HUES64 (cell line): ENCODE data around the gene PI4K2A.
"Not testable (repeated sequence)": the region's sequence is repeated elsewhere in the genome, so short reads cannot be mapped to it uniquely, and the experiment has no call there.

Source experiments
- H3K27ac ChIP-seq: 2 replicates; pipeline ENCODE4 v1.7.0; 2013; ENCODE audit warnings: low read depth, low read length, inconsistent platforms
- H3K27me3 ChIP-seq: 2 replicates; pipeline ENCODE4 v1.6.1; 2013; ENCODE audit warnings: mild to moderate bottlenecking, low read length; ENCODE audit not compliant: insufficient read depth
- H3K36me3 ChIP-seq: 2 replicates; pipeline ENCODE4 v1.6.1; 2013; ENCODE audit warnings: mild to moderate bottlenecking, low read length; ENCODE audit not compliant: insufficient read depth
- H3K4me1 ChIP-seq: 2 replicates; pipeline ENCODE4 v1.6.1; 2013; ENCODE audit warnings: mild to moderate bottlenecking, low read length, moderate library complexity; ENCODE audit not compliant: insufficient read depth
- H3K4me3 ChIP-seq: 2 replicates; pipeline ENCODE4 v1.5.1; 2013; ENCODE audit warnings: mild to moderate bottlenecking, low read length, moderate library complexity
- H3K9ac ChIP-seq: 2 replicates; pipeline ENCODE4 v1.6.1; 2013; ENCODE audit warnings: mild to moderate bottlenecking, low read depth, low read length
- H3K9me3 ChIP-seq: 2 replicates; pipeline ENCODE4 v1.6.1; 2013; ENCODE audit warnings: low read depth, low read length; ENCODE audit not compliant: insufficient read depth
- WGBS: fragments of 150-250, 120-280 bp; methylation state at CpG from one replicate; pipeline ENCODE4 v1.1.7; 2013; ENCODE audit warnings: missing lambda C conversion rate; 5-methylcytosine and 5-hydroxymethylcytosine counted together

PI4K2A gene

GRCh38 chr10:97687785-97688781 is 47.6 kb downstream of the PI4K2A start:
- Histone ChIP-seq H3K27me3 (no peaks in the 10 kb centered on the region), H3K9me3 (no peaks in the 10 kb centered on the region), H3K4me1 (peaks cover 9% of the 10 kb centered on the region; the same call in 1 of the 2 replicates), H3K4me3 (peak overlapping the region; percentile 51), H3K27ac (peak overlapping the region; percentile 80), H3K36me3 (no peaks in the 10 kb centered on the region), H3K9ac (peak overlapping the region; percentile 74)
- WGBS: 84% methylated on average over 14 of the region's 14 CpGs

DNA sequence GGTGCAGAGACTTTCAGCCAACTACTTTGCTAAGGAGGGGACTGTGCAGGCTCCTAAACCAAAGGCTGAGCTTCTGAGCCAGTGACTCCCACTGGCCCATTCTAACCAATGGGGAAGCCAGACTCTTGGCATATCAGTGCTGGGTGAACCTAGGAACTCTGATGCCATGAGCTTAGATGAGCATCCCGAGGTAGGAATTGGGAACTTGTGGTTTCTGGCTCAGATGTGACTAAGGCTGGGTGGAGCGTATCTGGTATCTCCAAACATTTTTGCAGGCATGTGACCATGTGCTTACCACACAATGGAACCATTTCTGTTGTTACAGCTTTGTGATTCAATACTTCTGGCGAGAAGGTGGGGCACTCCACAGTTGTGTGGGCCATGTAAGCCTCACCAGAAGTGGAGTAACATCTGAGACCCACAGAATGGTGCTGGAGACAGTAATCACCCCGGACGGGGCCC is 49.1 kb downstream of the PI4K2A start:
- 90% methylated on average over 5 of the region's 5 CpGs for WGBS
- no peak overlapping the region for H3K9ac ChIP-seq
- H3K27ac ChIP-seq: no peak overlapping the region
- no peaks in the 10 kb centered on the region for H3K36me3 ChIP-seq
- H3K4me1 ChIP-seq: peaks cover 9% of the 10 kb centered on the region; the same call in 1 of the 2 replicates
- H3K27me3 ChIP-seq: no peaks in the 10 kb centered on the region
- H3K4me3 ChIP-seq: no peak overlapping the region
- no peaks in the 10 kb centered on the region for H3K9me3 ChIP-seq

DNA sequence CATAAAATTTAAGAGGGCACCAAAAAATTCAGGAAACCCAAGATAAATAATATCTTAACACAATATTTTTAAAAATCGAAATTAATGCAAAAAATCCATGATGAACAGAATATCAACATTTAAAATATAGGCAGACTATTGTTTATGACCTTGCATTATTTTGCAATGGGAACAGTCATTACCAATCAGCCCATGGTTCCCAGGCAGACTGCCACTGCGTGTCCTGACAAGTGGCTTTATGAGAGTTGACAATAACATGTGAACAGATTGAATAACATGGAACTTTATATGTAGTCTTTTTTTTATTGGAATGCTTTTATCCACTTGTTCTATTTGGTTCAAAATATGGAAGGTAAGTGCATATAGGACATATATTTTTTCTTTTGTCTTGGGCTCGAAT is 49.7 kb downstream of the PI4K2A start:
- WGBS: 97% methylated on average over 3 of the region's 3 CpGs
- Histone ChIP-seq H3K4me1 (peaks cover 9% of the 10 kb centered on the region; the same call in 1 of the 2 replicates), H3K9ac (no peak overlapping the region), H3K36me3 (no peaks in the 10 kb centered on the region), H3K27me3 (no peaks in the 10 kb centered on the region), H3K4me3 (no peak overlapping the region), H3K9me3 (no peaks in the 10 kb centered on the region), H3K27ac (no peak overlapping the region)

- H3K9me3 ChIP-seq, H3K4me1 ChIP-seq, H3K27ac ChIP-seq, H3K4me3 ChIP-seq, H3K27me3 ChIP-seq, H3K36me3 ChIP-seq, H3K9ac ChIP-seq: not testable (repeated sequence)
- 94% methylated on average over 11 of the region's 11 CpGs for WGBS
Observed at GRCh38 chr10:97698072-97698655, 57.7 kb downstream of the PI4K2A start.

- Histone ChIP-seq H3K9me3 (no peaks in the 10 kb centered on the region), H3K27ac (no peak overlapping the region), H3K9ac (no peak overlapping the region), H3K4me1 (no peaks in the 10 kb centered on the region), H3K27me3 (no peaks in the 10 kb centered on the region), H3K36me3 (no peaks in the 10 kb centered on the region), H3K4me3 (no peak overlapping the region)
- WGBS: 62% methylated on average over 12 of the region's 12 CpGs
Observed at GRCh38 chr10:97701438-97702069, 61.1 kb downstream of the PI4K2A start.

- H3K4me3 ChIP-seq: no peak overlapping the region
- H3K4me1 ChIP-seq: no peaks in the 10 kb centered on the region
- no peaks in the 10 kb centered on the region for H3K9me3 ChIP-seq
- H3K27me3 ChIP-seq: no peaks in the 10 kb centered on the region
- 85% methylated on average over 7 of the region's 7 CpGs for WGBS
- H3K27ac ChIP-seq: no peak overlapping the region
- H3K9ac ChIP-seq: no peak overlapping the region
- H3K36me3 ChIP-seq: no peaks in the 10 kb centered on the region
Observed at GRCh38 chr10:97703398-97704067, 63.1 kb downstream of the PI4K2A start.

GRCh38 chr10:97704341-97704740 is 63.9 kb downstream of the PI4K2A start:
- 65% methylated on average over 1 of the region's 1 CpG for WGBS
- no peak overlapping the region for H3K27ac ChIP-seq
- H3K4me3 ChIP-seq: no peak overlapping the region
- no peaks in the 10 kb centered on the region for H3K36me3 ChIP-seq
- no peak overlapping the region for H3K9ac ChIP-seq
- H3K27me3 ChIP-seq: no peaks in the 10 kb centered on the region
- H3K9me3 ChIP-seq: no peaks in the 10 kb centered on the region
- no peaks in the 10 kb centered on the region for H3K4me1 ChIP-seq

- no peaks in the 10 kb centered on the region for H3K9me3 ChIP-seq
- H3K4me3 ChIP-seq: no peak overlapping the region
- no peak overlapping the region for H3K9ac ChIP-seq
- H3K4me1 ChIP-seq: no peaks in the 10 kb centered on the region
- H3K36me3 ChIP-seq: no peaks in the 10 kb centered on the region
- H3K27me3 ChIP-seq: no peaks in the 10 kb centered on the region
- H3K27ac ChIP-seq: no peak overlapping the region
- WGBS: 90% methylated on average over 3 of the region's 3 CpGs
Observed at GRCh38 chr10:97705006-97705670, 64.7 kb downstream of the PI4K2A start.

DNA sequence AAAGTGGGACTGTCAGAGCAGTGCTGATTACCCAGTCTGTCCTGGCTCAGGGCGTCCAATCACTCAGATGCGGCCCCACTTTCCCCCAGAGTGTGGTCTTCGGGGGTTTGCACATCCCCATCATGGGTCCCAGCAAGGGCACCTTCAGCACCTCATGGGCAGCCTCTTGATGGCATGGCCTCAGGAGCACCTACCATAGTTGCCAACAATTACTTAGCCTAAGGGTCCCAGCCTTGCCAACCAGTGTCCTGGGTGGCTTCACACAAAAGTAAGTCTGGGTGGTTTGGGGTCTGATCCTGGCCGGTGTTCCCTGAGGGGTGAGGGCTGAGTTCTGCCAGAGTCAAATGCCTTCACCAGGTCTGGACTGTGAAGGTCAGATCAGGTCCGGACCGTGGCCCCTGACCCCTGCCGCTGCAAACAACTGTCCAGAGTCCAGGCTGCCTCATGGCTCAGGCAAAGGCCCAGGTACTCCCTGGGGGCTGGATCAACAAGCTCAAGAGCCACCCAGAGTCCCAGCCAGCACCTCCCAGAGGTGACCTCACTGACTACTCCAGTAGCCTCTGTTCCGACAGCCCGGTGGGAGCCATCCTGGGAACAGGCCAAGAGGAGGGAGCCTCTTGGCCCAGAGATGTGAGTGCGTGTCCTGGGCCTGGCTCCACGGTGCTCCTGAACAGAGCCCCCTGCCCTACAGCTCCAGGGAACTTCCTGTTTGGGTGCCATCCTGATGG is 66.8 kb downstream of the PI4K2A start:
- H3K27ac ChIP-seq: no peak overlapping the region
- no peaks in the 10 kb centered on the region for H3K27me3 ChIP-seq
- no peaks in the 10 kb centered on the region for H3K4me1 ChIP-seq
- H3K4me3 ChIP-seq: no peak overlapping the region
- H3K36me3 ChIP-seq: no peaks in the 10 kb centered on the region
- 92% methylated on average over 11 of the region's 11 CpGs for WGBS
- no peak overlapping the region for H3K9ac ChIP-seq
- no peaks in the 10 kb centered on the region for H3K9me3 ChIP-seq

GRCh38 chr10:97708167-97708566 is 67.7 kb downstream of the PI4K2A start:
- Histone ChIP-seq H3K9ac (no peak overlapping the region), H3K27me3 (no peaks in the 10 kb centered on the region), H3K4me1 (peaks cover 5% of the 10 kb centered on the region; the same call in 1 of the 2 replicates), H3K9me3 (no peaks in the 10 kb centered on the region), H3K27ac (no peak overlapping the region), H3K4me3 (no peak overlapping the region), H3K36me3 (no peaks in the 10 kb centered on the region)
- 92% methylated on average over 2 of the region's 2 CpGs for WGBS
